ENCODE data around the gene DYRK1A. TPM values are rescaled to one million over a fixed set of nuclear protein-coding genes. Genes with fewer than 3 reads are reported as not detected.

DYRK1A gene
- polyA plus RNA-seq, 1 donor (not counting 4 experiments of a cell fraction or from before 2014, with no cell fraction given): 25.3 TPM

DNA sequence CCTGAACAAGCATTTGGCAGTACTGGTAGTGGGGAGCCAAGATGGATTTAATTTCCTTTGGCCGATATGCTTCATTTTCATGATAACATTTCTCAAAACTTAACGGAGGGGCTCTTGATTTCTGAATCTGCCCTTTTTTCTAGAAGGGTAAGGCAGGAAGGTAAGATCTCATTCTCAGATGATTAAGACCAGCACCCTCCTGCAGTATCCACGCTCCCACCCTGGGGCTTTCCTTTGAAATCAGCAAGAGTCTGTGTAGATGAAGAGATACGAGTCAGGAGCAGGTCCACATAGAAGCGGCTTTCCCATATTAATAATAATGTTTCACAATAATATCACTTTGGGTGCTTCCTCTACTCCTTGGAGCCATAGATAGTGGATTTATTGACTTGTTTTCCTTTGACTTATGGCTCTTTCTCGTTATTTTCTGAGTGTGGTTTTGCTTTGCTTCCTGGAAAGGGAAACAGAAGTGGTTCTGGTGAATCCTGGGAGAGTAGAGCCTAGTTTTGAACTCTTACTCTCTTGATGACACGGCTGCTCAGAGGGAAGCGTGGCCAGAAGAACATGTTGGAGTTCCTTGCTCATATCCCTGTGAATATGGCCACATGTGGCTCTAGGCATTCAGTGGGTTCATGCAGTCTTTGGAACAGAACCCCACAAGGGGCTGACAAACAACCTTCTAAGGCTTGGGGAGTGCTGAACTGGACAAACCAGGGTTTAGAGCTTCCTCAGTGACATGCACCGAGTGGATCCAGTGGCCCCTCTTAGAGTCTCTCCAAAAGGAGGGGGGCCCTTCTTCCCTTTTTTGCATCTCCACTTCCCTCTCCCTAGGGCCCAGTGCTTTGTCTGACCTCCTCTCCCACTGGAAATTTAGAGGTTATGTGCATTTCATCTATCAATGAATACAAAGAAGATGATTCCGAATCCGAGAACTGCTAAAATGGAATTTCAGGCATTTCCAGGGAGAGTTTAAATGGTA lies 195.7 kb downstream of the DYRK1A start:
- H3K9ac ChIP-seq (ENCODE audit: control insufficient read depth, extremely low read depth, insufficient read depth, low read length): no peak overlapping the region
- no peaks in the 10 kb centered on the region for H3K9me3 ChIP-seq (ENCODE audit: control insufficient read depth, low read depth, low read length)
- no peak overlapping the region for H3K4me3 ChIP-seq (ENCODE audit: control insufficient read depth in 2 of 3, extremely low read depth in 1 of 3, insufficient read depth in 2 of 3, low read depth in 1 of 3, low read length in 3 of 3)
- H3K9me1 ChIP-seq (ENCODE audit: control insufficient read depth, extremely low read depth, insufficient read depth, low read length): no peaks in the 10 kb centered on the region
- no peaks in the 10 kb centered on the region for H4K20me1 ChIP-seq (ENCODE audit: control insufficient read depth, extremely low read depth, insufficient read depth, low read length)
- H3K4me2 ChIP-seq (ENCODE audit: control insufficient read depth, extremely low read depth, insufficient read depth, low read depth, low read length): no peak overlapping the region
- no peak overlapping the region for H3K27ac ChIP-seq (ENCODE audit: control insufficient read depth, insufficient read depth, low read length)
- peaks cover 17% of the 10 kb centered on the region for H3K4me1 ChIP-seq (ENCODE audit: control insufficient read depth, extremely low read depth, insufficient read depth, low read length)
- H3K36me3 ChIP-seq (ENCODE audit: control insufficient read depth in 2 of 2, extremely low read depth in 1 of 2, insufficient read depth in 2 of 2, low read length in 2 of 2): no peaks in the 10 kb centered on the region
- no peaks in the 10 kb centered on the region for H3K27me3 ChIP-seq (ENCODE audit: control insufficient read depth, extremely low read depth, insufficient read depth, low read length)
- TF ChIP-seq, protein P1, sequence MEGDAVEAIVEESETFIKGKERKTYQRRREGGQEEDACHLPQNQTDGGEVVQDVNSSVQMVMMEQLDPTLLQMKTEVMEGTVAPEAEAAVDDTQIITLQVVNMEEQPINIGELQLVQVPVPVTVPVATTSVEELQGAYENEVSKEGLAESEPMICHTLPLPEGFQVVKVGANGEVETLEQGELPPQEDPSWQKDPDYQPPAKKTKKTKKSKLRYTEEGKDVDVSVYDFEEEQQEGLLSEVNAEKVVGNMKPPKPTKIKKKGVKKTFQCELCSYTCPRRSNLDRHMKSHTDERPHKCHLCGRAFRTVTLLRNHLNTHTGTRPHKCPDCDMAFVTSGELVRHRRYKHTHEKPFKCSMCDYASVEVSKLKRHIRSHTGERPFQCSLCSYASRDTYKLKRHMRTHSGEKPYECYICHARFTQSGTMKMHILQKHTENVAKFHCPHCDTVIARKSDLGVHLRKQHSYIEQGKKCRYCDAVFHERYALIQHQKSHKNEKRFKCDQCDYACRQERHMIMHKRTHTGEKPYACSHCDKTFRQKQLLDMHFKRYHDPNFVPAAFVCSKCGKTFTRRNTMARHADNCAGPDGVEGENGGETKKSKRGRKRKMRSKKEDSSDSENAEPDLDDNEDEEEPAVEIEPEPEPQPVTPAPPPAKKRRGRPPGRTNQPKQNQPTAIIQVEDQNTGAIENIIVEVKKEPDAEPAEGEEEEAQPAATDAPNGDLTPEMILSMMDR (optimal IDR thresholded peaks at IDR 0.05 in 1 of 3, IDR thresholded peaks at IDR 0.05 in 1 of 3, conservative IDR thresholded peaks at IDR 0.05 in 1 of 3; ENCODE audit: extremely low read depth in 1 of 3, insufficient read depth in 2 of 3, low read length in 3 of 3): no peak
- no peak for TF ChIP-seq EZH2 (IDR thresholded peaks at IDR 0.05; ENCODE audit: low read length)
- DNase-seq (ENCODE audit: low read depth, low spot score): no peak
- no peak for FAIRE-seq
- no peaks in the 10 kb centered on the region for H3K79me2 ChIP-seq (ENCODE audit: control insufficient read depth, insufficient read depth, low read length)
- dilution Hi-C loops (cut with MboI; ENCODE audit: extremely low pct_ligation_motif_present, low sequenced_read_pairs): no loop called here
- no peak overlapping the region for H2AFZ ChIP-seq (ENCODE audit: control insufficient read depth, low read length)

DNA sequence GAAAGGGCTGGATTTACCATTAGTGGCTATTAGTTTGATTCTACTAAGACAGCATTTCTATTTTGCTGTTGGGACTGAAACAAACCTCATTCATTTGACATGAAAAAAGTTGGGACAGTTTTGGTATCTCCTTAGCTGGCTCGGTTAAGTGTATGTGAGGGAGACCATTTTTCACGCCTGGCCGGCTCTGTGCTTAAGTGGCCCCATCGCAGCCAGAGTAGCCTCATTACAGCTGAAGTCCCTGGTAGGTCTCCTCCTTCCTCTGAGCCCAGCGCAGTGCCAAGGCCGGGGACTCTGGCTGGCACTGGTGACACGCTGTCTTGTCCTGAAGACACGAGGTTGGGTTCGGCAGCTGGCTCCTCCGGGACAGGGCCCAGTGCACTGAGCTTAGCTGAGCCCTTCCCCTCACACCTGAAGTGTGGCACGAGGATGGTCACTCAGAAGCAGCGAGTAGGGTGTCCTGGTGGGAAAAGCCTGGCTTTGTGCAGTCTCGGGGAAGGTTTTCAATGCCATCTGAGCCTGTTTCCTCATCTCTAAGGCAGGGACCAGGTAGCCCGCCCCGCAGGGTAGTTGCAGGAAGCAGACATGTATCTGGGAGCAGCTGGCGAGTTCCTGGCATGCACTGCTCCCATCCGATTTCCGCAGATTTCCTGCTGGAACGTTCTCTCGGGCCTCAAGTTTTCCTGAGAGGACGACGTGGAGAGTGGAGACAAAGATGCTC lies 196.5 kb downstream of the DYRK1A start:
- H3K27ac ChIP-seq (ENCODE audit: control insufficient read depth, insufficient read depth, low read length): peak overlapping the region; percentile 83
- H3K27me3 ChIP-seq (ENCODE audit: control insufficient read depth, extremely low read depth, insufficient read depth, low read length): no peaks in the 10 kb centered on the region
- H3K36me3 ChIP-seq (ENCODE audit: control insufficient read depth in 2 of 2, extremely low read depth in 1 of 2, insufficient read depth in 2 of 2, low read length in 2 of 2): no peaks in the 10 kb centered on the region
- H3K4me1 ChIP-seq (ENCODE audit: control insufficient read depth, extremely low read depth, insufficient read depth, low read length): peaks cover 17% of the 10 kb centered on the region
- no peak for TF ChIP-seq EZH2 (IDR thresholded peaks at IDR 0.05; ENCODE audit: low read length)
- TF ChIP-seq, protein P1 (optimal IDR thresholded peaks at IDR 0.05 in 1 of 3, IDR thresholded peaks at IDR 0.05 in 1 of 3, conservative IDR thresholded peaks at IDR 0.05 in 1 of 3; ENCODE audit: extremely low read depth in 1 of 3, insufficient read depth in 2 of 3, low read length in 3 of 3): no peak
- DNase-seq (ENCODE audit: low read depth, low spot score) (no peak), FAIRE-seq (no peak)
- peak overlapping the region; percentile 75 for H3K4me2 ChIP-seq (ENCODE audit: control insufficient read depth, extremely low read depth, insufficient read depth, low read depth, low read length)
- peak overlapping the region; percentile 61 to 79 (median 72) for H3K4me3 ChIP-seq (ENCODE audit: control insufficient read depth in 2 of 3, extremely low read depth in 1 of 3, insufficient read depth in 2 of 3, low read depth in 1 of 3, low read length in 3 of 3)
- H3K9ac ChIP-seq (ENCODE audit: control insufficient read depth, extremely low read depth, insufficient read depth, low read length): peak overlapping the region; percentile 76
- H4K20me1 ChIP-seq (ENCODE audit: control insufficient read depth, extremely low read depth, insufficient read depth, low read length): no peaks in the 10 kb centered on the region
- H3K9me3 ChIP-seq (ENCODE audit: control insufficient read depth, low read depth, low read length): no peaks in the 10 kb centered on the region
- H3K9me1 ChIP-seq (ENCODE audit: control insufficient read depth, extremely low read depth, insufficient read depth, low read length): no peaks in the 10 kb centered on the region
- no peaks in the 10 kb centered on the region for H3K79me2 ChIP-seq (ENCODE audit: control insufficient read depth, insufficient read depth, low read length)
- H2AFZ ChIP-seq (ENCODE audit: control insufficient read depth, low read length): peak overlapping the region; percentile 90
- dilution Hi-C loops (cut with MboI; ENCODE audit: extremely low pct_ligation_motif_present, low sequenced_read_pairs): no loop called here
